Fibroblast of gingiva (primary cell): Measurements from ENCODE around the gene PHGDH.

Source experiments
- DNase-seq: peaks from one replicate; pipeline ENCODE4 v3.0.0-alpha.2; 2011; ENCODE audit warnings: low read depth

The PHGDH gene

GRCh38 chr1:119731741-119732430 is 20.2 kb downstream of the PHGDH start:
- DNase-seq: no peak

GRCh38 chr1:119732465-119733168 is 20.9 kb downstream of the PHGDH start:
- no peak for DNase-seq

GRCh38 chr1:119733754-119734153 is 22.0 kb downstream of the PHGDH start:
- DNase-seq: no peak

- no peak for DNase-seq
Measured at GRCh38 chr1:119735217-119735616, 23.5 kb downstream of the PHGDH start.

- DNase-seq: no peak
Measured at GRCh38 chr1:119736649-119737039, 24.9 kb downstream of the PHGDH start.

- DNase-seq: no peak
Measured at GRCh38 chr1:119737040-119737682, 25.4 kb downstream of the PHGDH start.

GRCh38 chr1:119738100-119738720 is 26.5 kb downstream of the PHGDH start:
- no peak for DNase-seq

GRCh38 chr1:119739150-119739549 is 27.4 kb downstream of the PHGDH start:
- DNase-seq: no peak

GRCh38 chr1:119740261-119740660 is 28.5 kb downstream of the PHGDH start:
- DNase-seq: no peak

- no peak for DNase-seq
Measured at GRCh38 chr1:119740896-119741780, 29.4 kb downstream of the PHGDH start.

- peak; percentile 33 for DNase-seq
Measured at GRCh38 chr1:119742202-119742601, 30.5 kb downstream of the PHGDH start.

- no peak for DNase-seq
Measured at GRCh38 chr1:119742677-119743076, 30.9 kb downstream of the PHGDH start.

GRCh38 chr1:119743308-119743707 is 31.6 kb downstream of the PHGDH start:
- DNase-seq: no peak

GRCh38 chr1:119743776-119744597 is 32.3 kb downstream of the PHGDH start:
- DNase-seq: peak; percentile 60

GRCh38 chr1:119744598-119744942 is 32.8 kb downstream of the PHGDH start:
- no peak for DNase-seq

GRCh38 chr1:119745034-119745433 is 33.3 kb downstream of the PHGDH start:
- no peak for DNase-seq

- no peak for DNase-seq
Measured at GRCh38 chr1:119747451-119747850, 35.7 kb downstream of the PHGDH start.

- DNase-seq: no peak
Measured at GRCh38 chr1:119748040-119748439, 36.3 kb downstream of the PHGDH start.

GRCh38 chr1:119752592-119752991 is 40.9 kb downstream of the PHGDH start:
- DNase-seq: no peak

GRCh38 chr1:119758584-119758983 is 46.9 kb downstream of the PHGDH start:
- no peak for DNase-seq

- no peak for DNase-seq
Measured at GRCh38 chr1:119762409-119762808, 50.7 kb downstream of the PHGDH start.
